ENCODE data around the gene LIFR.

- TF ChIP-seq, protein P1, sequence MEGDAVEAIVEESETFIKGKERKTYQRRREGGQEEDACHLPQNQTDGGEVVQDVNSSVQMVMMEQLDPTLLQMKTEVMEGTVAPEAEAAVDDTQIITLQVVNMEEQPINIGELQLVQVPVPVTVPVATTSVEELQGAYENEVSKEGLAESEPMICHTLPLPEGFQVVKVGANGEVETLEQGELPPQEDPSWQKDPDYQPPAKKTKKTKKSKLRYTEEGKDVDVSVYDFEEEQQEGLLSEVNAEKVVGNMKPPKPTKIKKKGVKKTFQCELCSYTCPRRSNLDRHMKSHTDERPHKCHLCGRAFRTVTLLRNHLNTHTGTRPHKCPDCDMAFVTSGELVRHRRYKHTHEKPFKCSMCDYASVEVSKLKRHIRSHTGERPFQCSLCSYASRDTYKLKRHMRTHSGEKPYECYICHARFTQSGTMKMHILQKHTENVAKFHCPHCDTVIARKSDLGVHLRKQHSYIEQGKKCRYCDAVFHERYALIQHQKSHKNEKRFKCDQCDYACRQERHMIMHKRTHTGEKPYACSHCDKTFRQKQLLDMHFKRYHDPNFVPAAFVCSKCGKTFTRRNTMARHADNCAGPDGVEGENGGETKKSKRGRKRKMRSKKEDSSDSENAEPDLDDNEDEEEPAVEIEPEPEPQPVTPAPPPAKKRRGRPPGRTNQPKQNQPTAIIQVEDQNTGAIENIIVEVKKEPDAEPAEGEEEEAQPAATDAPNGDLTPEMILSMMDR (IDR thresholded peaks at IDR 0.05), result no peak
- no peak for TF ChIP-seq ZFX (IDR thresholded peaks at IDR 0.05; ENCODE audit: borderline replicate concordance)
Observed at GRCh38 chr5:38582975-38583319, 26.5 kb upstream of the LIFR start.

Measured in 22Rv1 (cell line).